SH-SY5Y (cell line): ENCODE data around the gene CEP131.

Source experiments
- GATA2 ChIP-seq: IDR thresholded peaks from 2 replicates; pipeline ENCODE4 v1.6.1; 2011; ENCODE audit warnings: mild to moderate bottlenecking, low read depth, low read length
- GATA3 ChIP-seq: IDR thresholded peaks from 2 replicates; pipeline ENCODE4 v1.6.1; 2011; ENCODE audit warnings: low read depth, mild to moderate bottlenecking, low read length, moderate library complexity

DNA sequence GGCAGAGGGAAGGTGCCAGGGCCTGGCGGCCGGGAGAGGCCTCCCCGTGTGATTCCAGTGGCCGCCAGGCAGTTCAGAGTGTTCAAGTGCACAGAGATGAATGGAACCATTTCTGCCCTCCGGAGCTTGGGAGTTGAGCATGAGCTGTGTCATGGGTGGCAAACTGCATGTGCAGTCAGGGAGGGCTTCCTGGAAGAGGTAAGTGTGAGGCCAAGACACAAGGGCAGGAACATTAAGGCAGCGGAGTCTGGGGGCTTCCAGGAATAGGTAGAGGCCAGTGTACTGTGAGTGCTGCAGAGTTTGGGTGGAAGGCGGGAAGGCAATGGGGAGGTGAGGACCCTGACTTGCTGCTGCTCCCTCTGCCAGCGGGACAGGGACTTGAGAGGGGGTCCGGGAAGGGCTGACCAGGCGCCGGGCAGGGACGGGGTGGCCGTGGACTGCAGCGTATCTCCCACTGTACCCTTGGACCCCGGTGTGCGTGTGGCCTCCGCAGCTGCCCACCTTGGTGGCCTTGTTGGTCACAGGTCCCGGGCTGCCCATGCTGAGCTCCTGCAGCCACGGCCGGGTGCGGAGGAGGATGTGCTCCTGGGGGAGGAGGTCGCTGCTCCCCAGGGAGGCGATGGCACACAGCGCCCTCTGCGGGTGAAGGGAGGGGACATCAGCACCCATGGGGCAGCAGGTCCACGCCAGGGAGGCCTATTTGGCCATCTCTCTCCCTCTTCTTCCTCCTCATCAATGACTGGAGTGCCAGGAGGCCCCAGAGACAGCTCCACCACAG is 7.5 kb upstream of the CEP131 start:
- TF ChIP-seq GATA2 = no peak
- no peak for TF ChIP-seq GATA3
